Stimulated activated CD4-positive, alpha-beta T cell treated with anti-CD3 and anti-CD28 coated beads, Interleukin-15, amount 100 ng/mL, for 1 hour (primary cell): ENCODE data around the gene CNN3.

Source experiments
- DNase-seq, 2 donors: peaks; one replicate each; pipeline ENCODE4 v3.0.0-alpha.2; 2020; ENCODE audit warnings: low read depth in 1 of 2, low spot score in 1 of 2

The CNN3 gene

DNA sequence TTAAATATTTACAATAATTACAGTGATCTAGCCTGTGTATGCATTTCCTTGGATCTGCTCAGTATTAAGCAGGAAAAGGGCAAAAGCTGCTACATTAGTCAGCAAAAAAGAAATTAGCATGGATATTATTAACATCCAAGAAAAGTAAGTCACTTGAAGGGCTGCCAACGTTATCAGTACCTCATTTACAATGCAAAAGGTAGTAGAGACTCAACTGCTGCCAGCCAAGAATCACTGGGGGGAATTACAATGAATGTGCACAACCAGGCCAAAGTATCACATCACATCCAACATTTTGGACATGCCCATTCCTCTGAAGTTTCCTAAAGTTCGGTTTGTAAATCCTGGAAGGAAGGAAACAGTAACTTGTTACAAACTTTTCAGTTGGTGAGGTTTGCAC, 1.9 kb downstream of the CNN3 start:
- DNase-seq = no peak

DNA sequence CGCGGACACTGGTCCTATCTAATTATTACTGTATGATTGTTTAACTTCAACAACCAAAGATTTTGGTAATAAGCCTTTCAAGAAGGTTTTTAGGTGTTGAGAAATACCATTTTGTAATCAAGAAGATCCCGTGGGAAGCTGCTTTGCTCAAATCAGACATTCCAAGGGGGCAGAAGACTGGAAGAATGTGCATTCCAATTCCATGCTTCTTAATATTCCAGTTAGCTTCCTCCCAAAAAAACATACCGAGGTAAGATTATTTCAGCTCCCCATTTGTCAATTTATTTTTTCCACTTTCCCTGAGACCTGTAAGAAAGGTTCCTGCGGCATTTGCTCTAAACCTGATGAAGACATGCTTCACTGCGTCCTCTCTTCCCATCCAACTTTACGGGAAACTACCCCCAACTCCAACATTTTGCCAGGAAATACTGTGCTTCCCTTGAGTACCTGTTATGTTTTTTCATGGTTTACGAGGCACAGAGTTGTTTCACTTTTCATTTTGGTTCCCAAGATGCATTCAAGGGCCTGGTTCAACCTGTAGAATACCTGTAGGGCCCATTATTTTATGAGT, 4.1 kb downstream of the CNN3 start:
- no peak for DNase-seq

DNA sequence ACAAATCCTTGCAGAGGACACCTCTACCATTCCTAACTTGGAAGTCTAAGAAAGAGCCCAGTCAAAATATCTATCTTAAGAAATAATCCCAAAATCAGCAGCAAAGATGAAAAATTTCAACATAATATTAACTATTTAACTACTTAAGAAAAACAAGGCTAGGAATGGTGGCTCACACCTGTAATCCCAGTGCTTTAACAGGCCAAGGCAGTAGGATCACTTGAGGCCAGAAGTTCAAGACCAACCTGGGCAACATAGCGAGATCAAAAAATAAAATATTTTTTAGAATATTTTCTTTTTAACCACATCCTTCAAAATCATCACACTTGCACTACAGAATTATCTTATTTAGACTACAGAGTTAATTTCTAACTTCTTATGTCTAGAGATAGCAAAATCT, 4.9 kb downstream of the CNN3 start:
- no peak for DNase-seq

DNA sequence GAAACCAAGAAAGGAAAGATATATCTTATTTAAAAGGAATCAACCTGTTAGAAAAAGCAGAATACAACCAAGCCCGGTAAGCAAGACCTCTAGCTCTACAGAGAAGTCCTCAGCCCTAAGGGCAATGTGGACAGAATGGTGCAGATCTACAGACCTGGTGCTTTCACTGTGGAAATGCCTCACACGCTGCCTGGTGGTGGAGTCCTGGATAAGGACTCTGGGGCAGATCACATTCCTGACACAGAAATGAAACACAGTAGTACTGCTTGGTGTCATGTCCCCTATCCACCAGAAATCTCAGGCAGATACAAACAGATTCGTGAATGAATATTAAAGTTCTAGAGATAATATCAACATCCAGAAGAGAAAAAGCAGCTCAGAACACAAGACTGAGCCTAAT, 6.8 kb downstream of the CNN3 start:
- DNase-seq = no peak

DNA sequence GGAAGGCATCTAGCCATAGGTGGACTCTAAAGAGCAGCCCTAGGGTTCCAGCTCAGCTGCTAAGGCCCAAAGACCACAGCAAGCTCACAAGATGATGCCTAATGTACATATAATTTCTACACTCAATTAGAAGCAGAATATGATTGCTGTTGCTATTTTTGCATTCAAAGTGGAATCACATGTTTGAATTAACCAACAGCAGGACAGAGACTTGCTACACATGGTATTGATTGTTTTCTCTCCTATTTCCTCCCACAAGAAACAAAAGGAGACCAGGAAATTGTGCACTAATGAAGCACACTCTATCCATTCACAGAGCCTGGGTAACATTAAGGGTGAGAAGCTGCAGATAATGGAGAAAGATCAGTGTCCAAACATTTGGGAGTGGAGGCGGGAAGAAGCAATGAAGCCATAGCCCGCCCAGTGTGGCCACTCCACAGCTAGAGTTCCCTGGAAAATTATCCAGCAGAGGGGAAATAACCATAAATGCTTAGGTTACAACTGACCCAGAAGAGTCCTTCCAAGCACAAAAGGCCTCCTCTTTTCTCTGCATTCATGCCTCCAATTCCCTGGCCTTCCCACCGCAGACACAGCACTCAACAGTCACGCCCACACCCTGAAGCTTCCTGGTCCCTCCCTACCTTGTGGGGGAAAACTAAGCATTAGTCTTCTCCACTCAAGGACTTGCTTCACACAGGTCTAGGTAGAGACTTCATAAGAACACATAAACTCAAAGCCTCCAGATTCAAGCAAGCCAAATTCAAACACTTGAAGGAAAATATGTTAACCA, 7.5 kb downstream of the CNN3 start:
- no peak for DNase-seq

DNA sequence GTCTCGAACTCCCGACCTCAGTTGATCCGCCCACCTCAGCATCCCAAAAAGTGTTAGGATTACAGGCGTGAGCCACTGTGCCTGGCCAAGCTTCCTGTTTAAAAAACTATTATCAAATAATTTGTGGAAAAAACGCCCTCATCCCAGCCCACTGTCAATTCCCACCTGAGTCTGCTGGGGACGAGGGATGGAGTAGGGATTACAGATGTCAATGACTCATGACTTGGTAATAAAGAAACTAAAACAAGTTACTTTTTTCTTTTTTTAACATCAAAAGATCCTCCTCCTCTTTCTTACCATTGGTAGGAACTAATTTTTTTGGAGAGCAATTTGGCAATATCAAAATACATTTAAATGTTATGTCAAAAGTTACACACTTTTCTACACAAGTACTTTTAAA, 9.7 kb downstream of the CNN3 start:
- DNase-seq = no peak

DNA sequence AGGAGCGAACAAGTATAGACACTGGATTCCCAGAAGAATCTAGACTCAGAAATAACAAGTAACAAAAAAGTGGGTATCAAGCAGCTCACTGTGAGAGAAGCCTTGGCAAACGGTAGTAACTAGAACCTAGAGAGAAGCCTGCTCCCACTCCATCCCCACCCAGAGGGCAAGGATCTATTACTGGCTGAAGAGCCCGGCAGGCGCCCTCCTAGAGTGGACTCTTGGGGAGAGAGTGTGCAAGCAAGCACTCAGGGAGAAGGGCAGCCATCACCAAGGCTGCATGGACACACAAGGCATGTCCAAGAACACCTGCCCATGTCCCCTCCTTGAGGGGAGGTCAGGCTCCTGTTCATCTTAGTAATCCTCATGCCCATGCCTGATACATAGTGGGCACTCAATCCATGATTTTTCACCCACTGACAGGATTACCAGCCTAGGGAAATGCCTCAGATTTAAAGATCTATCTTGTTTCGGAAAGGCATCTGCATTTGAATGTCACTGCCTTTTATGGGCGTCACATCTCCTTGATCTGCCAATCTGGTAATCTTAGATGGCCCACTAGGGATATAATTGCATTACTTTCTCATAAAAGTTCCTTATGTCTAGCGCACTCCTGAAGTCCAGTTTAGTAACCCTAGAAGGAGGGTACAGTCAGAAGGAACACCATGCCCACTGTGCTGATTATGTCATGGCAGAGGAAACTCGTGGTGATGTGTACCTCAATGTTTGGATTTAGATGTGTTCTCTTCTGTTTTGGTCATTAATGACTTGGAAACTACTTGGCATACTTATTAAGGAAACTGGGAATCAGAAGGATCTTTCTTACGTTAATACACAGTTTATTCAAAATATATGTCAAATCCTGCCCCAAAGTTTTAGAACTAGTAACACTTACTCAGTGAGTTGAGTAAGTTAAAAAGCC, 14.4 kb downstream of the CNN3 start:
- DNase-seq = no peak

DNA sequence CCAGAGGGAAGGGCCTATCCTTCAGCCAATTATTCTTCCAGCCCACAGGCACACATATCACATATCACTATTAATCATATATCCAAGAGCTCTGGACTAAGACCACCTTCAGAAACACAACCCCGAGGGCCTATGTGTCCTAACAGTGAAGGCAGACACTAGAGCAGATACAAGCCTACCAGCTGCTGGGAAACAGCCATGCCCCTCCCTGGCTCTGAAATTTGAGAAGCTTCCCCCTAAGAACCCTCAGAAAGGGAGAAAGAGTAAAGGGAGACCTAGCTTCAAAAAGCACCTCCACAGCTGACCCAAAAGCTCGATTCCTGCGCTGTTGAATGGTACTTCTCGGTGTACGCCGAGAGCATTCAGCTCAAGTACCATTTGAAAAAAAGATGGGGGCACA, 17.4 kb downstream of the CNN3 start:
- no peak for DNase-seq

DNA sequence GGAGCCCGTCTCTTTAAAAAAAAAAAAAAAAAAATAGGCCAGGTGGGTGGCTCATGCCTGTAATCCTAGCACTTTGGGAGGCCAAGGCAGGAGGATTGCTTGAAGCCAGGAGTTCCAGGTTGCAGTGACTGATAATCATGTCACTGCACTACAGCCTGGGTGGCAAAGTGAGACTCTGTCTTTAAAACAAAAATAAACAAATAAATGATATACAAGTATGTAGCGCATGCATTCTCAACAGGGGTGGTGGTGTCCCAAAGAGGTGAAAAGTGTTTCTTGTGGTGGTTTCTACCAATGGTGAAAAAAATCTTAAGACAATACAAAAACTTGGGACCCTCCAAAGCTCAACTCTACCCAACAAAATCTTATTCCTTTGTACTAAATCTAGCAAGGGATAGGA, 17.9 kb downstream of the CNN3 start:
- no peak for DNase-seq

DNA sequence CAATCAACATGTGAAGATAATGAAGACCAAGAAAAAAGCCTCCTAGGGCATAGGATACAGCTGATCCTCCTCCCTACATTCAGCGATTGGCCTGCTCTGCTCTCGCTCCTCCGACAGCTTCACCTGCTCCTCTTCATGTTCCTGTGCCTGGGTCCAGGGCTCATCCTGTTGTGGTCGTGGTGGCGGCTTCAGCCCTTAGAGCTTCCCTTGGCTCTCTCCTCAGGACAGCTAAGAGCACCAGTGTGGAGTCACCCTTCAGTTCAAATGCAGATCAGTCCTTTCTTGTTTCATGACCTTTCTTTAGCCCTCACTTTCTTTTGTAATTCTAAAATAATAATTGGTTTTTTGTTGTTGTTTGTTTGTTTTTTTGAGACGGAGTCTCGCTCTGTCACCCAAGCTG, 18.7 kb downstream of the CNN3 start:
- no peak for DNase-seq

DNA sequence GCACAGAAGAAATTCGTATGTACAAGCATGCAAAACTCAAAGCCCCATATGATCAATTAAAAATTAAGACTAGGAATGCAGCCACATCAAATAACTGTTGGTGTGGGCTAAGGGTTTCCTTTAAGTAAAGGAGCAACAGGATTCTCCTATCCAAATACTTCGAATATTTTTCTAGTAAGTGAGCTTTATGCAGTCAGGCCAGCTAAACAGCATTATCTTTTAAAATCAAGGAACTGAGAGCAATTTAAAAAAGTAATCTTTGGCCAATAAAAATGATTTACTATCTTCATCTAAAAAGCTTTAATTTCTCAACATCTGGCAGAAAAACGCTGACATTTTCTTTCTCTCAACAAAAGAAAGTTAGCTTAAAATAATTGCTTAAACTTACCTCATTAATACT, 19.8 kb downstream of the CNN3 start:
- no peak for DNase-seq

DNA sequence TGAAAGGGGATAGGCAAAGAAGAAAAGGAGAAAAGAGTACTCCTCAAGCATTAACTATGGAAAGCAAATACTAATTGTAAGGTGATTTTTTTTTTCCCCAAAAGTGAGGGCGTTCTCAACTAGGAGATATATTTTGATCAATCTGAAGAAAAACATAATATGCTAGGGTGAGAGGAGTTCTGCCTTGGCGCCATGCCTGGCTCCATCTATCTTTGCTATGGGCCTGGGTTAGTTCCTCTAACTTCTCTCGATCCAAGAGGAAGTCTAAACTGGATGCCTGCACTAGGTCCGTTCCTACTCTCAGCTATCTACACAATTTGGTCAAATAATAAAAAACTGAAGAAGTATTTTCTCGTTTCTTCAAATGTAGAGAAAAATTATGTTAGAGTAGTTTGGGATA, 20.5 kb downstream of the CNN3 start:
- DNase-seq = no peak

DNA sequence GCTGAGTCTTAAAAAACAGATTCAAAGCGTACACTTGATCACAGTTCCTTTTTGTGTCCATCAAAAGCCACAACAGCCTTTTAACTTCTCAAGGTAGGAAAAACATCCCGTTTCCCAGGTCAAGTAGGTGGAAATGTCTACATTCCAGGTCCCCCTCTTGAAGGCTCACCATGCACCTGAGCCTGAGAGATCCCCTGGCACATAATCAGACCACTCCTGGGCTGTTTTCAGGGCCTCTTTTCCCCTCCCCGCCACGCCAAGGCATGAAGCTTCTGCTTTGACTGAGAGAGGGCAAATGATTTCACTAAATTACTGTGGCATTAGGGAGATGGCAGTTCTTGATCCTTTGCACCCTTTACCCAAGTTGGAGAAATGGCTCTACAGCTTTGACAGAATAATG, 21.7 kb downstream of the CNN3 start:
- no peak for DNase-seq

DNA sequence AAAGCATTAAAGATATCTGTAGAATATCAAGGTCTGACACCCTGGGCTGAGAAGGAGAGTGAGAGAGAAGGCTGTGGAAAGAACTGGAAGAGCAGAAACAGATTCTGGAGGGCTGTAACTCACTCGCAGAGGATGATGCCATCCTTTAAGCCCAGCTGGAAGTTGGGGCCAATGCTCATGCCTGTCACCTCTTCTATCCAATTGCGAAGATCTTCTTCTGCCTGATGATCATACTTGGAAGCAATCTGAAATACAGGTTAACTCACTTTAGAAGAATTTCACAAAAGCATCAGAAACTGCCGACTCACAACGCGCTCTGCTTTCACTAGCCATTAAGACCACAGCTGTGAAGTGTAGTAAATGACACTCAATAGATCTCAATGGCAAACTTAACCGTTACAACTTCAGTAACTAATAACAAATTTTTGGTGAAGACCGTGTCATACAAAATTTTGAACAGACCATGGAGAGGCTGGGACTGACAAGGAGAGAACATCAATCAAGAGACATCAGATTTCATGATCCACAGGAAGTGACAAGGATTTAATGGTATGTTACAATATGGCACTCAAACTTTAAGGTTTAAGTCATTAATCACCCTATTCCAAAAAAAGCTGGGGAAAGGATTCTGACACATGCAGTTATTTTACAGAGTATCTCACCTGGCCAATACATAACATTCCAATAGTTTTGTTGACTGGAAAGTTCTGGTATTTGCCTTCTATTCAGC, 23.5 kb downstream of the CNN3 start:
- no peak for DNase-seq

DNA sequence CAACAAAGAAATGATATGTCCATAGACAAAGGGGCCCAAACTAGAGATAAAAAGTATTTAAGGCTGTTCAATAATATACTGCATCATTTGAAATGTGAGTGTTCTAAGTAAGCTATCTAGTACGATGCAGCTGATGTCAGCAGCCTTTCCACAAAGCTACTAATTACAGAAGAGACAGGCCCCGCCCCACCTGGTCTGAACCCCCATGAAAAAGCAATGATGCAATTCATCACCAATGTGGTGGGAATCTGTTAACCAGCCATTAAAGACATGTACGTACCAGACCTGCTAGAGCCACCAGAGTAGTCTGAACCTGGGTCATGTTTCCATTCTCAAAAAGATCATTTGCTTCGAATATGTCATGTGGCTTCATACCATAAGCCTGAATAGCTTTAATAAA, 25.1 kb downstream of the CNN3 start:
- no peak for DNase-seq

DNA sequence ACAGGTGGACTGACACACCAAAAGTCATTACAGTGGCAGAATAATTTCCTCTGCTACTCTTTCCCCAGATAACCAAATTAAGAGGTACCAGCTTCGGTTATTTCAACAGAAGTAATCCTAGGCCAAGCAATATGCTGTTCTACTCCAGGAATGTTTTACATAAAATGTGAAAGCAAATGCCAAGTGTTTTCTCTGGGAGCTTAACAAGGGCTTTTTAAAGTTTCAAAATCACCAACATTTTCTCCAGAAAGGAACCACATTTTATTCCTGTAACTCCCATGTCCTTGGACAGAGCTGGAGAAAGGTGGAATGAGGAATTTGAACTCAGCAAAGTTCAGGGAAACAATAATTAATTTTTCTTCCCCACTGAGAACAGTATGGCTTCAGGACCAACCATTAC, 27.2 kb downstream of the CNN3 start:
- DNase-seq = no peak

DNA sequence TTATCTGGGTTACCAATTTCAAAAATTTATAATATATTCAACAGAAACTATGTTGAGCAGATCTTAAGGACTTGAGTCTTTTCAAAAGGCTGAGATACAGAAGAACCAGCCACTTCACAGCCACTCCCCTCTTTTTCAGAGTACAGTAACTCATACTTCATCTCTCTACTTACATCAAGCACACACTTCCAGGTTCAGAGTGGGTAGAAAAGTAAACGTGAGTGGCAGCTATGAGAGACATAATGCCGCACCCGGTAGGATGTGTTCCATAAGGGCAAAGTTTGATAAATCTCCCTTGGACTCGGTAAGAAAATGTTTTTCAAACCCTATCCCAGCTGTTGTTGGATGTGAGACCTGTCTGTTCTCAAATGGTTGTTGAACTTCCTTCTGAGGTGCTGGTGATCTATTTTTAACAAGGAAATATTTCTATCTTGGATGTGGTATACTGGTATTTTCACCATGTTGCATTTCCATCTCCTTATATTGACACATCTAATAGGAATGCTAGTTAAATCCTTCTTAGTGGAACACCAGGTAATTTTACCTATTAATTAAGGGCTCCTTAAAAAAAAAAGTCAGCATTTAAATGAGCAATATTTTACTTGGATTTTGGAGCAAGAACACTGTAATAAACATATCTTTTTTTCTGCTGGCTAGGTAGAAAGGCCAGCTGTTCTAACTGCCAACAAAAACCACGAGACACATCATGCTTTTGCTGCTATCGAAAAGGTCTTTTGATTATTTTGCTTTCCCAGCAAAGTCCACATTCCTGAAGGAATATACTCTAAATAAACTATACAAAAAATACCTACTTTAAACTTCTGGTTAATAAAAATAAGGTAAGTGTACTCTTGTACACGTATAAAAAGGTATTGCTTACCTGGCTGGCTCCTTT, 28.2 kb downstream of the CNN3 start:
- no peak for DNase-seq

DNA sequence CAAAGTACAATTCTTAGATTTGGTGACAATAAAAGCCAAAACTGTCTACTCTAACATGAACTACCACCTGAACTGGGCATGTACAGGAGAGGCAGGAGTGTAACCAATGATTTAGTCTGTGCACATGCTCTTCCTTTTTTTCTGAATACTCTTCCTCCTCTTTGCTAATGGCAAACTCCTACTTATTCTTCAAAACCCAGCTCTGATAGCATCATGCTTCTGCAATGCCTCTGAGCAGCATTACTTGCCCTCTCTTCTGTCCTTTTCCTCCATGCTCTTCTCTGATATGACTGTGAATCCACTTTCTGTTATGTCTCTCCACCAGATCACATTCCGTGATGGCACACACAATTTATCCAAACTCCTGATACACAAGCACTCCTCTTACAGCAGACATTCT, 31.4 kb downstream of the CNN3 start:
- DNase-seq = no peak

DNA sequence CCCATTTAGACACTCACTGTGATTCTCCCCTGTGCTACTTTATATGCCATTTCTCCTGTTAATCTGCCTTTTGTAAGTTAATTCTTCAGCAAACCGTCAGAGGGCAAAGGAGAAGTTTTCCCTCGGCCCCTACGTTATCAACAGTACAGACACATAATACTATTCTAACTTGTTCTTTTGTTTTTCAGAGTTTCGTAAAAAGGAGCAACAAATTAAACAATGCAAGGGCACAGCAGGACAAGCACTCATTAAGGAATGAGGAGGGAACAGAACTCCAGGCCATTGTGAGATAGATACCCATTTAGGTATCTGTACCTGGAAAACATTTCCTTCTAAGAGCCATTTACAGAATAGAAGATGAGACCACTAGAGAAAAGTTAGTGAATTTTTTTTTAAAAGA, 32.3 kb downstream of the CNN3 start:
- no peak for DNase-seq

DNA sequence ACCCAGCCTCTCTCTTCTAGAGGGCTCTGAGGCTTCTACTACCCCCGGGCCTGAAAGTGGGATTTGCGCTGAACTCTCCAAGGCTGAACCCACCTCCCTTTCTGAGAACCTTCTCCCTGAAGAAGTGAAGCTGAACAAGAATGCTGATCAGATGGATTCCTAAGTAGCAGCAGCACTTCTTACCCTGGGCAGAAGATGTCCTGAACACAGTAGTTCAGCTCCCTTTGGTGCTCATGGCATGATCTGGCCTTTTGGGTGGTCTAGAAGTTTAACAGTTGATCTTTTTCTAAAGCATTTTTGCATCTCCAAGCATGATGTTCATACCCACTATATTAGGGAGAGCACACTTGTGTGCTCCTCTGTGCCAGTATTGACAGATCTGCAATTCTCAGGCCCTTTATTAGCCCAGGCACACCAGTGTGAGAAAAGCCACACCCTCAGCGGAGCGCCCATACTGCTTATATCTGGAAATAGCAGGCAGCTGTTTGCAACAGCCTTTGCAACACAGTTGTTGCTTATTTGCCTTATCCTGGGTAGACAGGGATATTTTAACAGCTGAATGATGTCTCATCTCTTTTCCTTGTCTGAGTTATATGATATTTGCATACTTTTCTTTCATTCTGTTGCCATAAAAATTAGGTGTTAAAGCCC, 34.2 kb downstream of the CNN3 start:
- DNase-seq = no peak
